GM18511 (cell line): ENCODE data around the gene TMEM17.

Experiments
- ATAC-seq: cut with Tn5 transposase; IDR thresholded peaks from one replicate; pipeline ENCODE4 v1.9.1; 2021; ENCODE audit warnings: mild to moderate bottlenecking, moderate library complexity; ENCODE audit not compliant: unreplicated experiment

Gene TMEM17

DNA sequence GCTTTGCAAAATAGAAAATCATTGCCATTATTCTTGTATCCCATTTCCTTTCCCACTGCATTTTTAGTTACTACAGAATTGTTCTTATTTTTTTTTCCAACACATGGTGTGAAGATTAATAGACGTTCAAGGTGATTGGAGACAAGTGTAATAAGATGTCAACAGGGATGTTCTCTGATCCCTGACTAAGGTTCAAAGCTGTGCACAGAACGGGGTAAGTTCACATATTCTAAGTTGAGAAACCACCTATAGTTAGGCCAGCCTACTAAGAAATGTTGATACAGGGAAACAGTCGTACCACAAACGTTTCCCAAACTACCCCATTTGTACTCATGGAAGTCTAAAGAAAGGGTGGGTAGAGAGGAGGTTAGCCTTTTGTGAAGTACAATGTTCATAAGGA, 6.4 kb upstream of the TMEM17 start:
- no peak for ATAC-seq

DNA sequence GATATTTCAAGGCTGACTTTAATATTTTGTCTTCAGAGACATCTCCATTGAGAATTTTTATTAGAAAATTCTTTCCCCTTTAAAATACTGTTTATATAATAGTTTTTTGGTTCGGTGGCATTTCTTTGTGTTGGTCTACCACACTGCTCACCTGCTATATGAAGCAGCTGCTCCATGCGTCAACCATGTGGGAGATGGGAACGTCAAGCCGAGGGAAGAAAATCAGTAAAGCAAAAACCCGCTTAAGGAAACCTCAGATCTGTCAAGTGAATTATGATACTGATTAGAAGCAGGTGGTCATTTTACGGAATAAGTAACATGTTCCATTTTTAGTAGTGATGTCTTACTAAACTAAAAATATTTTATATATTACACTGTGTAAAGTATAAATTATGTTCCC, 5.6 kb upstream of the TMEM17 start:
- no peak for ATAC-seq

DNA sequence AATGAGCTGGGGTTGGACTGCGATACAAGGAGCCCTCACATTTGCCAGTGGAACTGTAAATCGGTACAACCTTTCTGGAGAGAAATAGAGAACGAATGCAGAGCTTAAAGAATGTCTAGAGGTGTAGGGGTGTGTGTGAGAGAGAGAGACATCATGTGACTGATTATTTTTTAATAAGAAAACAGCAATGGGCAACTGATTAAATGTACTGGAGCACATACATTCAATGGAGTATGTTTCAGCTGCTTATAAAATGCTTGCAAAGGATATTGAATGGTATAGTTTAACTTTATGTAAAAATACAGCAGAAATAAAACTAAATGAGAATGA, 391 bp upstream of the TMEM17 start:
- ATAC-seq = peak; percentile 55

GRCh38 chr2:62505109-62505749, 766 bp downstream of the TMEM17 start:
- ATAC-seq = no peak

DNA sequence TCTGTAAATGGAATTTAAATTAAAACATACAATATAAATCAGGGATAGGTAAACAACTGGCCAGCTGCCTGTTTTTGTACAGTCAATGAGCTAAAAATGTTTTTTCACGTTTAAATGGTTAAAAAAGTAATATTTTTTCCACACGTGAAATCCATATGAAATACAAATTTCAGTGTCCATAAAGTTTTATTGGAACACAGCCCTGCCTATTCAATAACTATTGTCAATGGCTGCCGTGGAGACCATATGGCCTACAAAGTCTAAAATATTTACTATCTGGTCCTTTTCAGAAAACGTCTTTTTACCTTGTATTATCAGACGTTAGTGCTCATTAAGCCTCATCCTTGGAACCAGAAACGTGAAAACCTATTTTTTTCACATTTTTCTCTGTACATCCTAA, 1.3 kb downstream of the TMEM17 start:
- no peak for ATAC-seq

GRCh38 chr2:62501794-62502500, 4.0 kb downstream of the TMEM17 start:
- ATAC-seq = no peak

GRCh38 chr2:62501069-62501468, 4.9 kb downstream of the TMEM17 start:
- ATAC-seq = no peak

DNA sequence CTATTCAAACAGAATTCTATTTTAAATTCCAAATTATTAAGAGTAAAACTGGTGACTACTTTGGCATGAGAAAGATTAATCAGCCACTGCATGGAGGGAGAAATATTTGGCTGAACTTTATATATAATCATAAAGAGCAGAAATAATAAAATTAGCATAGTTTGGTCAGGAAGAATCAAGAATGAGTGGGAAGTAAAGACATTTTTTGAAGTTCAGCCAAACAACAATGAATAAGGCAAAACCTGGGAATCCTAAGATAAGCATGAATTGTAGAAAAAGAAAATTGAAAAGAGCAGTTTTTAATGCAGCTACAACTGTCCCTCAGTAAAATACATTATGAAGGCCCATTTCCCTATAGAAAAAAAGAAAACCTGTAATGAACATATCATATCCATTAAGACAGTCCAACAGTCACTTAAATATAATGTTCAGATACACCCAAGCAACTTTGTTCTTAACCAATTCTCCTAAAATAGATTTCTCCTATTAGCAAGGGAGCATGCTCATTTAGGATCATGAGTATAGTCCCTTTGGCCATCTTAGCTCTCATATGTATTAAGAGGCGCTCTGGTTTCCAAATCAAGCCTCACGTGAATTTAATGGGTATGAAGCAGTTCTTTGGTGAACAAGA, 6.5 kb downstream of the TMEM17 start:
- no peak for ATAC-seq

DNA sequence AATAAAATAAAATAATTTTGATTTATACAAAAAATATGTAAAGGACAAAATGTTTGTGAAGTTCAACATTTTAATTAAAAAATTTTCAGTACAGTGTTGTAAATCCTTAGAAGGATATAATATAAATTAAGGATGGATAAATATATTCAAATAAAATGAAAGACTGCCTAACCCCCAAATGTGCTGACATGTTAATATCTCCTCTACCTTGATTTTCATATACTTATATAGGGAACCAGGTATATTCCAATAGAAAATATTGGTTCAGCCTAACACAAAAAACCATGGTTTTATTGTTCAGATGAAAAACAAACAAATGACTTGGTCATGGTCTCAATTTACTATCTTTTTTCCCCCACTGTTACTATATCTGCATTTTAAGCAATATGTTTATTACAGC, 7.3 kb downstream of the TMEM17 start:
- no peak for ATAC-seq

GRCh38 chr2:62495761-62496160, 10.2 kb downstream of the TMEM17 start:
- ATAC-seq = no peak

DNA sequence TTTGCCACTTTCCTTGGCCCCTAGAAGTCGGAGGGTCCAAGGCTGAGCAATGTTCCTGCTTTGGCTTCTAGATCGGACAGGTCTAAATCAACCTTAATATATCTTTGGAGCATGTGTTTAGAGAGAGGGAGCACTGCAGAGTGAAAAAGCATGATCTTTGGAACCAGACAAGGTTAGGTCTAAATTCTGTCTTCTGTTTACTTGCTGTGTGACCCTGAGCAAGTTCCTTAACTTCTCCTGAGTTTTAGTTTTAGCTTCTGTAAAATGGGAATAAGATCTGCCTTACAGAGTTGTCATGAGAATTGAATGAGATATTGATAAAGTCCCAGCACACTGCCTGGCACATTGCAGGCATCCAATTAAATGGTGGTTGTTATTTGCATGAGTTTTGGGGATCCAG, 13.9 kb downstream of the TMEM17 start:
- ATAC-seq = no peak

- no peak for ATAC-seq
Measured at GRCh38 chr2:62489702-62490101, 16.3 kb downstream of the TMEM17 start.

- no peak for ATAC-seq
Measured at GRCh38 chr2:62489162-62489561, 16.8 kb downstream of the TMEM17 start.

DNA sequence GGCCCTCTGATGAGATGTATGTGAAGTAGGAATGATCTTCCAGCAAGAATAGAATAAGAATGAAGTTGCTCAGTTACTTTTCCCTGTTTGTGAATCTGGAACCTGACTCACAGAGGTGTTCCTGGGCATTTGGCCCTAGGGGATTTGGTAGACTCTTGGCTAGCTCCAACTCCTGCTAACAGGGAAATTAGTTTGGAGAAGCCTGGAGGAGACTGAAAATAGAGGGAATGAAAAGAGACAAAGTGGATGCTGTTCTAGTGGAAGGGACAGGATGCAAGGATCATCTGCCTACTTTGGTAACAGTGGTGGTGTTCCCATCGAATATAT, 19.6 kb downstream of the TMEM17 start:
- ATAC-seq = no peak

GRCh38 chr2:62485761-62486438, 20.1 kb downstream of the TMEM17 start:
- no peak for ATAC-seq

- ATAC-seq = no peak
Measured at GRCh38 chr2:62482558-62483352, 23.2 kb downstream of the TMEM17 start.

DNA sequence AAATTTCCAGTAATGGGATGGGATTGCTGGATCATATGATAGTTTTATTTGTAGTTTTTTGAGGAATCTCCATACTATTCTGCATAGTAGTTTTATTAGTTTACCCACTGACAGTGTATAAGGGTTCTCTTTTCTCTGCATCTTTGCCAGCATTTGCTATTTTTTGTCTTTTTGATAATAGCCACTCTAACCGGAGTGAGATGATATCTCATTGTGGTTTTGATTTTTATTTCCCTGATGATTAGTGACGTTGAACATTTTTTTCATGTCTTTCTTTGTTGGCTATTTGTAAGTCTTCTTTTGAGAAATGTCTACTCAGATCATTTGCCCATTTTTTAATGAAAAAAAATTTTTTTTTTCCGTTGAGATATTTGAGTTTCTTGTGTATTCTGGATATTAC, 26.1 kb downstream of the TMEM17 start:
- no peak for ATAC-seq

DNA sequence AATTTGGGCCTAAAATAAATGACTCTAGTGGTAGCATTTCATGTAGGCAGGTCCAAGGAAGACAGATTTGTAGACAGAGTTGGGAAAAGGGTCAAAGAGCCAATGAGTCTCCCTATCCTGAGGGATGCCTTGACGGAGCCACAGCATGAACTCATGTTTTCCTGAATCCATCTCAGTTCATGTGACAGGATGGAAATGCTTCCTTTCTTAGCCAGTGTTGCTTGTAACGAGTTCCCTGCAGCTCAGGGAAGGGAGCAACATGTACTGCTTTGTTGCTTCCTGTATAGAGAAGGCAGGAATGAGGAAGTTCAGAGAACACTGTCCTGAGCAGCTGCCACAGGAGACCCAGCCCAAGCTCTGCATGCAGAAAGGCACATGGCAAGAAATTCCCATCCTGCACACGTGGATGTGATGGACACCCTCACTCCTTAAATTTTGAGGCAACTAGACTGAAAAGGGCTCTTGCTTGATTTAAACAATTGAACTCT, 27.9 kb downstream of the TMEM17 start:
- no peak for ATAC-seq

GRCh38 chr2:62477573-62477972, 28.4 kb downstream of the TMEM17 start:
- ATAC-seq = no peak

DNA sequence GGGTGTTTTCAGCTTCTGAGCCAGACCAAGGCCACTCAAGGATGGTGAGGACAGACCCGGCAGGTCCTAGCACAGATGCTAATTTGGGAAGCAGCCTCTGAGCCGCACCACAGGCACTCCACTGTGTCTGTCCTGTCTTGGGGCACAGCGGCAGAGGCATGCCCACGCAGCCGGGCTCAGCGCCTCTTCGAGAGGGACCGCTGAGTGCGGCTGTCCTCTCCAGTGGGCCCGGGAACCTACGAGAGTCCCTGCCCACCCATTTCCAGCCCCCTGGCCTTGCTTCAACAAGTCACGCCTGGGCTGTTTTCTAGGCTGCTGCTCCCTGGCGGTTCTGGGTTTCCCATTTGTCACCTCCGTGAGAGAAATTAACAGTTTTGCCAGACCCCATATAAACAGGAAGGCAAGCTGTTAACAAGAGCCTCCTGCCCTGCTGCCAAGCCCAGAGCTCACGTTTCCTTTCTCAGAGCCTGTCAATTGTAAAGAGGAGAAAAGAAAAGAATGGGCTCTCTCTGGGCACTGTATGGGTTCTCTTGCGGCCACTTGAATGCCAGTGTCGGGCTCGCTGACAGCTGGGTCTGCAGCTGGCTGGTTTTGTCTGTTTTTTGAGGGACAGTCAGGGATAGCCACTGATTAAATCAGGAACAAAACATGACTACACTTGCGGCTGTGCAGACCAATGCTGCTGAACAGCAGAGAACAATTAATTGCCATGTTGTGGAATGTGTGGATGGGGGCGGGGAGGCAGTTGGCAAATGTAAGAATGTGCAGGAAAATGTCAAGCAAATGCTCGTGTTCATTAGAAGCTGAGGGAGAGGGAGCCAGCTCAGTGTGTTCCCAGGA, 30.6 kb downstream of the TMEM17 start:
- ATAC-seq = no peak
